Measurements from ENCODE around the gene MYO5C. TPM values are rescaled to one million over a fixed set of nuclear protein-coding genes. Genes with fewer than 3 reads are reported as not detected.

The MYO5C gene, protein sequence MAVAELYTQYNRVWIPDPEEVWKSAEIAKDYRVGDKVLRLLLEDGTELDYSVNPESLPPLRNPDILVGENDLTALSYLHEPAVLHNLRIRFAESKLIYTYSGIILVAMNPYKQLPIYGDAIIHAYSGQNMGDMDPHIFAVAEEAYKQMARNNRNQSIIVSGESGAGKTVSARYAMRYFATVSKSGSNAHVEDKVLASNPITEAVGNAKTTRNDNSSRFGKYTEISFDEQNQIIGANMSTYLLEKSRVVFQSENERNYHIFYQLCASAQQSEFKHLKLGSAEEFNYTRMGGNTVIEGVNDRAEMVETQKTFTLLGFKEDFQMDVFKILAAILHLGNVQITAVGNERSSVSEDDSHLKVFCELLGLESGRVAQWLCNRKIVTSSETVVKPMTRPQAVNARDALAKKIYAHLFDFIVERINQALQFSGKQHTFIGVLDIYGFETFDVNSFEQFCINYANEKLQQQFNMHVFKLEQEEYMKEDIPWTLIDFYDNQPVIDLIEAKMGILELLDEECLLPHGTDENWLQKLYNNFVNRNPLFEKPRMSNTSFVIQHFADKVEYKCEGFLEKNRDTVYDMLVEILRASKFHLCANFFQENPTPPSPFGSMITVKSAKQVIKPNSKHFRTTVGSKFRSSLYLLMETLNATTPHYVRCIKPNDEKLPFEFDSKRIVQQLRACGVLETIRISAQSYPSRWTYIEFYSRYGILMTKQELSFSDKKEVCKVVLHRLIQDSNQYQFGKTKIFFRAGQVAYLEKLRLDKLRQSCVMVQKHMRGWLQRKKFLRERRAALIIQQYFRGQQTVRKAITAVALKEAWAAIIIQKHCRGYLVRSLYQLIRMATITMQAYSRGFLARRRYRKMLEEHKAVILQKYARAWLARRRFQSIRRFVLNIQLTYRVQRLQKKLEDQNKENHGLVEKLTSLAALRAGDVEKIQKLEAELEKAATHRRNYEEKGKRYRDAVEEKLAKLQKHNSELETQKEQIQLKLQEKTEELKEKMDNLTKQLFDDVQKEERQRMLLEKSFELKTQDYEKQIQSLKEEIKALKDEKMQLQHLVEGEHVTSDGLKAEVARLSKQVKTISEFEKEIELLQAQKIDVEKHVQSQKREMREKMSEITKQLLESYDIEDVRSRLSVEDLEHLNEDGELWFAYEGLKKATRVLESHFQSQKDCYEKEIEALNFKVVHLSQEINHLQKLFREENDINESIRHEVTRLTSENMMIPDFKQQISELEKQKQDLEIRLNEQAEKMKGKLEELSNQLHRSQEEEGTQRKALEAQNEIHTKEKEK (N-terminal part only)
- total RNA-seq: under 0.01 and 0.58 TPM in 2 replicates

DNA sequence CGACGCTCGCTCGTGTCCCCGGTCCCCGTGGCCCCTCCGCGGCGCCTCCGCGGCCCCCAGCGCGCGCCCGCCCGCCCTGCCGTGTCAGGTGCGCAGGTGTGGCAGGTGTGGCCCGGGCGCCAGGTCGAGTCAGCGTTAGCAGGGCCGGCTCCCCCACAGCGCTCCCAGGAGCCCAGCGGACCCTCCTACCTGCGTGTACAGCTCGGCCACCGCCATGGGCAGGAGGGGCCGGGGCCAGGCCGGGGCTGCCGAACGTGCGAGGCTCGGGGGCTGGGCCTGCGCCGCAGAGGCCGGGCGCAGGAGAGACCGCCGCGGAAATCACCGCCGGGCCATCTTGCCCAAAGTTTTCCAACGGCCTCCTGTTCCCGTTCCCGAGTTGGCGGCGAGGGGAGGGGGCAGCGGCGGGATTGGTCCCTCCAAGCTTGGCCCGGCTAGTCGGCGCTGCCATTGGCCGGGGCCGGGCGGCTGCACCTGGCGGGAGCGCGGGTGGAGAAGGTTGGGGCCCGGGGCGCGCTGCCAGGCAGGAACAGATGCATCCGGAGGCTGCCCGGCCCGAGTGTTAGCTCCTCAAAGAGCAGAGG lies at the start of gene MYO5C:
Gene MYO5C, minus strand, starts transcription at position 384 of the 581 bp plus-strand sequence. Its CDS starts 168 bp downstream, at position 216.

DNA sequence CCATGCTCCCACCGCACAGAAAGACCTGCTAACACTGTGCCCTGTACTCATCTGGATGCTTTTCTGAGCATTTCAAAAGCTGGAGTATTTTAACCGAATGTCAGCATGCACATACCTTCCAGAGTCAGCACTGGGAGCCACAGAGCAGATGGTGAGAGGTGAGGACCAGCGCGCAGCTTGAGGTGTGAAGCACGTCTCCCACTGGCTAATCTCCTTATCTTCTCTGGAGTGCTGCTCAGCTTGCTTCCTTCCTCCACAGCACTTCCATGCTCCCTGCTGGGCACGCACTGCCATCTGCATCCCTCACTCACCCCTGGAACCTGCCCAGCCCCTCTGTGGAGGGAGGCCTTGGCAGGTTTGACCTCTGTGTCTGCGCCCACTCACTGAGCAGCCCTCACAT lies 104.4 kb downstream of the MYO5C start, which contains the start of gene GNB5:
Gene GNB5, minus strand, starts transcription at position 186 of the 400 bp plus-strand sequence. CDS start 6,716 bp downstream, outside the sequence.

Other genes with a start within 250 kb of the MYO5C start
- 0.17 TPM in 1 of 2 replicates, not detected in the other for gene BCL2L10, start 183.0 kb downstream of the MYO5C start, total RNA-seq
- gene GNB5, start 104.4 kb downstream of the MYO5C start, total RNA-seq: 38.1 and 45.2 TPM in 2 replicates
- 48.8 and 50.6 TPM in 2 replicates for gene MYO5A, start 233.1 kb upstream of the MYO5C start, total RNA-seq